Measurements from ENCODE around the gene ASCC2. TPM values are rescaled to one million over a fixed set of nuclear protein-coding genes. Genes with fewer than 3 reads are reported as not detected.

Gene ASCC2
- total RNA-seq, 1 donor from 2014 or later = 85.5 TPM

DNA sequence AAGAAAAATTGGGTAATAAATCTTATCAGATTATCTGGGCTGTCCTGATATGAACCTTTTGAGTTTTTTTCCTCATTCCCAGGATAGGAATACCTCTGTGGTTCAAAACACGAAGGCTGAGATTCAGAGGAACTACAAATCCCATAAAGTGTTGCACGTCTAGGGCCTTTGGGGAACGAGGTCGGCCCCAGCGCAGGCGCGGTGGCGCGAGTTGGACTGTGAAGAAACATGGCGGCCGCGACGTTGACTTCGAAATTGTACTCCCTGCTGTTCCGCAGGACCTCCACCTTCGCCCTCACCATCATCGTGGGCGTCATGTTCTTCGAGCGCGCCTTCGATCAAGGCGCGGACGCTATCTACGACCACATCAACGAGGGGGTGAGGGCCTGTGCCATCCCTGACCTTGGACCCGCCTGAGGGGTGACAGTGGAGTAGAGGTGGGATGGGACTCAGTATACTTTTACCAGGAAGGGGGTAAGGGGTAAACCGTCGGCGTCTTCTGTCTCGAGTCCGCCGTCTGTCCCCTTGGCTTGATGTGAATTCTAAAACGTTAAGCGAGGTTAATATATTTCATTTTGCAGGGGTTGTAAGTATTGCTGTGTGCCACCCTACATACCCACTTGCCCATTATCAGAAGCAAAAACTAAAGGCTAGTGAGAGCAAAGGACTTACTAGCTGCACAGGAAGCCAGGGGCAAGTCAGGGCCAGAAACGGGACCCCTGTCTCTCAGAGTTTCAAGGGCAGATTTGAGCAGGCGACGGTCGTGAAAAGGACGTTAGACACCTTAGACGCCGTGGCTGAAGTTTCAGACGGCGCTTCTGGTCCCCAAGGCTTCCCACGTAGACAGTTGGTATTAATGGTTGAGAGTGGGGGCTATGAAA lies 70.7 kb downstream of the ASCC2 start, which contains the start of gene UQCR10:
UQCR10 (plus strand) TSS at position 199 of the 881 bp plus-strand sequence; CDS start at position 229, 30 bp downstream.
- TF ChIP-seq, protein P1, sequence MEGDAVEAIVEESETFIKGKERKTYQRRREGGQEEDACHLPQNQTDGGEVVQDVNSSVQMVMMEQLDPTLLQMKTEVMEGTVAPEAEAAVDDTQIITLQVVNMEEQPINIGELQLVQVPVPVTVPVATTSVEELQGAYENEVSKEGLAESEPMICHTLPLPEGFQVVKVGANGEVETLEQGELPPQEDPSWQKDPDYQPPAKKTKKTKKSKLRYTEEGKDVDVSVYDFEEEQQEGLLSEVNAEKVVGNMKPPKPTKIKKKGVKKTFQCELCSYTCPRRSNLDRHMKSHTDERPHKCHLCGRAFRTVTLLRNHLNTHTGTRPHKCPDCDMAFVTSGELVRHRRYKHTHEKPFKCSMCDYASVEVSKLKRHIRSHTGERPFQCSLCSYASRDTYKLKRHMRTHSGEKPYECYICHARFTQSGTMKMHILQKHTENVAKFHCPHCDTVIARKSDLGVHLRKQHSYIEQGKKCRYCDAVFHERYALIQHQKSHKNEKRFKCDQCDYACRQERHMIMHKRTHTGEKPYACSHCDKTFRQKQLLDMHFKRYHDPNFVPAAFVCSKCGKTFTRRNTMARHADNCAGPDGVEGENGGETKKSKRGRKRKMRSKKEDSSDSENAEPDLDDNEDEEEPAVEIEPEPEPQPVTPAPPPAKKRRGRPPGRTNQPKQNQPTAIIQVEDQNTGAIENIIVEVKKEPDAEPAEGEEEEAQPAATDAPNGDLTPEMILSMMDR (IDR thresholded peaks at IDR 0.05; ENCODE audit: unreplicated experiment) = no peak
- DNase-seq (ENCODE audit: low spot score) = peak; percentile 89
- H3K4me3 Mint-ChIP-seq (ENCODE audit: unreplicated experiment) = peak within 1 kb of the TSS; percentile 100
- peaks cover 4% of the 10 kb centered on the region for H3K36me3 Mint-ChIP-seq (ENCODE audit: low read depth, unreplicated experiment)
- H3K27me3 Mint-ChIP-seq (ENCODE audit: unreplicated experiment) = peaks cover 3% of the 10 kb centered on the region
- H3K27ac Mint-ChIP-seq (ENCODE audit: unreplicated experiment) = peak within 1 kb of the TSS; percentile 96
- H3K9me3 Mint-ChIP-seq (ENCODE audit: unreplicated experiment) = no peaks in the 10 kb centered on the region
- peaks cover 24% of the 10 kb centered on the region for H3K4me1 Mint-ChIP-seq (ENCODE audit: unreplicated experiment)

DNA sequence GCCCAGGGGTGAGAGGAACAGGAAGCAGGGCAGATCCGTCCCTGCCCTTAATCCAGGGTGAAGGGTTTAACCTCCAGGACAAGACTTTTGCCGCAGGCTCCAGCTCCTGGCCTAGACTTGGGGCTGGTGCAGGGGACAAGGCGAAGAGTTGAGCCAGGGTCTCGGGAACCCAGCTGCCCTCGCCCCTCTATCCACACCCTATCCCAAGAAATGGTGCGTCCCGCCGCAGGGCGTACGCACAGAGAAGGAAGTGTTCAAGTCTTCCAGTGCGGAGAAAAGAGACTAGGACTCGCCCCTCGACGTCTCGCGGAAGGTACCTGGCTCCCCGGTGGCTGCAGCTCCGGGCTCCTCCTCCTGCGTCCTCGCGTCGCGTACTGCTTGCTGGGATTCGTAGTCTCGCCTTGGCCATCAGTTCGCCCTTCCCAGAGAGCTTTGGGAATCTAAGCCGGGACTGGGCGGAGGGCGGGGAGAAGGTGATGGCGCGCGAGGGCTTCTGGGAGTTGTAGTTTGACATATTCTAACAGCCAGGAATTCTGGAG lies 71.4 kb downstream of the ASCC2 start, which contains the start of gene ZMAT5:
ZMAT5 (minus strand) TSS at position 376 of the 539 bp plus-strand sequence. CDS start 18,463 bp downstream, outside the sequence.
- TF ChIP-seq, protein P1 (IDR thresholded peaks at IDR 0.05; ENCODE audit: unreplicated experiment) = no peak
- H3K9me3 Mint-ChIP-seq (ENCODE audit: unreplicated experiment) = no peaks in the 10 kb centered on the region
- H3K27me3 Mint-ChIP-seq (ENCODE audit: unreplicated experiment) = peaks cover 4% of the 10 kb centered on the region
- peaks cover 4% of the 10 kb centered on the region for H3K36me3 Mint-ChIP-seq (ENCODE audit: low read depth, unreplicated experiment)
- H3K4me3 Mint-ChIP-seq (ENCODE audit: unreplicated experiment) = peak within 1 kb of the TSS; percentile 100
- peak within 1 kb of the TSS; percentile 96 for H3K27ac Mint-ChIP-seq (ENCODE audit: unreplicated experiment)
- H3K4me1 Mint-ChIP-seq (ENCODE audit: unreplicated experiment) = peaks cover 24% of the 10 kb centered on the region
- DNase-seq (ENCODE audit: low spot score) = peak; percentile 86

DNA sequence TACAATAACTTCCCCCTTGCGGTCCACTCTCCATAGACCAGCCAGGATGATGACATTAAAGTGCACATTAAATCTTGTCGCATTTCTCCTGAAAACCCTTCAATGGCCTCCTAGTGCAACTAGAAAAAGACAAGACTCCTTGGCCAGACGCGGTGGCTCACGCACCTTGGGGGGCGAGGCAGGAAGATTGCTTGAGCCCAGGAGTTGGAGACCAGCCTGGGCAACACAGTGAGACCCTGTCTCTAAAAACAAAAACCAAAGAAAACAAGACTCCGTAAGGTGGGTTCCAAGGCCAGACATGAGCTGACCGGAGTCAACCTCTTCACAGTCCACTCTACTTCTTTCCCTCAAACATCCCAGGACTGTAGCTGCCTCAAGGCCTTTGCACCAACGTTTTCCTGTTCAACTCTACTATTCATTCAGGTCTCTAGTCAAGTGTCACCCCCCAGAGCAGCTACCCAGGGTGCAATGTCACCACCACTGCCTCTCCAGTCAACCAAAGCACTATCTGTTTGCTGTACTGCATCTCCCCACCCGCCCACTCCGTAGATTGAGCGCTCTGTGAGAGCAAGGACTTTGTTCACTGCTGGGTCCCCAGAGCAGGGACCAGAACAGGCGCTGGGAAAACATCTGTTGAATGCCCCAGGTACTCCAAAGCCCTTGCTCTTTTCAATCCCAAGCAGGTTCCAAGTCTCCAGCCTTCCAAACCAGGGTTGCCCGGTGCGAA lies 72.0 kb downstream of the ASCC2 start:
- peak overlapping the region; percentile 100 for H3K4me3 Mint-ChIP-seq (ENCODE audit: unreplicated experiment)
- peak; percentile 15 for DNase-seq (ENCODE audit: low spot score)
- no peaks in the 10 kb centered on the region for H3K9me3 Mint-ChIP-seq (ENCODE audit: unreplicated experiment)
- H3K27ac Mint-ChIP-seq (ENCODE audit: unreplicated experiment) = peak overlapping the region; percentile 96
- peaks cover 4% of the 10 kb centered on the region for H3K27me3 Mint-ChIP-seq (ENCODE audit: unreplicated experiment)
- H3K4me1 Mint-ChIP-seq (ENCODE audit: unreplicated experiment) = peaks cover 24% of the 10 kb centered on the region
- peaks cover 4% of the 10 kb centered on the region for H3K36me3 Mint-ChIP-seq (ENCODE audit: low read depth, unreplicated experiment)
- TF ChIP-seq, protein P1 (IDR thresholded peaks at IDR 0.05; ENCODE audit: unreplicated experiment) = no peak

DNA sequence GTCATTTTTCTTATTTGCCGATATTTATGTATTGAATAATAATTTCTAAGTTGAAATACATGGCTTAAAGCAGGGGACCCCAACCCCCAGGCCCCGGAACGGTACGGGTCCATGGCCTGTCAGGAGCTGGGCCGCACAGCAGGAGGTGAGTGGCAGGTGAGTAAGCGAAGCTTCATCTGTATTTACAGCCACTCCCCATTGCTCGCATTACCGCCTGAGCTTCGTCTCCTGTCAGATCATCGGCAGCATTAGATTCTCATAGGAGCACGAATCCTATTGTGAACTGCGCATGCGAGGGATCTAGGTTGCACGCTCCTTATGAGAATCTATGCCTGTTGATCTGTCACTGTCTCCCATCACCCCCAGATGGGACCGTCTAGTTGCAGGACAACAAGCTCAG lies 75.8 kb downstream of the ASCC2 start:
- no peaks in the 10 kb centered on the region for H3K9me3 Mint-ChIP-seq (ENCODE audit: unreplicated experiment)
- no peak for DNase-seq (ENCODE audit: low spot score)
- no peaks in the 10 kb centered on the region for H3K36me3 Mint-ChIP-seq (ENCODE audit: low read depth, unreplicated experiment)
- peaks cover 12% of the 10 kb centered on the region for H3K4me1 Mint-ChIP-seq (ENCODE audit: unreplicated experiment)
- peaks cover 4% of the 10 kb centered on the region for H3K27me3 Mint-ChIP-seq (ENCODE audit: unreplicated experiment)
- no peak overlapping the region for H3K27ac Mint-ChIP-seq (ENCODE audit: unreplicated experiment)
- TF ChIP-seq, protein P1 (IDR thresholded peaks at IDR 0.05; ENCODE audit: unreplicated experiment) = no peak
- H3K4me3 Mint-ChIP-seq (ENCODE audit: unreplicated experiment) = no peak overlapping the region

All from endothelial cell (in vitro differentiated cells).